Neural cell (in vitro differentiated cells): ENCODE results near the gene CHDH.

ENCODE experiments used
- EP300 ChIP-seq: fragments of 450-650 bp; conservative IDR thresholded peaks from 2 replicates; pipeline ENCODE4 v1.6.1; 2014; ENCODE audit warnings: antibody characterized with exemption, mild to moderate bottlenecking, moderate library complexity; ENCODE audit not compliant: poor library complexity, severe bottlenecking
- SMC3 ChIP-seq: fragments of 450-650 bp; conservative IDR thresholded peaks from 2 replicates; pipeline ENCODE4 v1.6.1; 2014; ENCODE audit warnings: antibody characterized with exemption, mild to moderate bottlenecking, moderate library complexity; ENCODE audit not compliant: poor library complexity
- TF ChIP-seq, protein P1 (sequence below): fragments of 450-650 bp; IDR thresholded peaks from 2 replicates; pipeline ENCODE4 v1.5.1; 2014; ENCODE audit warnings: antibody characterized with exemption, mild to moderate bottlenecking, moderate library complexity; ENCODE audit not compliant: poor library complexity, severe bottlenecking

DNA sequence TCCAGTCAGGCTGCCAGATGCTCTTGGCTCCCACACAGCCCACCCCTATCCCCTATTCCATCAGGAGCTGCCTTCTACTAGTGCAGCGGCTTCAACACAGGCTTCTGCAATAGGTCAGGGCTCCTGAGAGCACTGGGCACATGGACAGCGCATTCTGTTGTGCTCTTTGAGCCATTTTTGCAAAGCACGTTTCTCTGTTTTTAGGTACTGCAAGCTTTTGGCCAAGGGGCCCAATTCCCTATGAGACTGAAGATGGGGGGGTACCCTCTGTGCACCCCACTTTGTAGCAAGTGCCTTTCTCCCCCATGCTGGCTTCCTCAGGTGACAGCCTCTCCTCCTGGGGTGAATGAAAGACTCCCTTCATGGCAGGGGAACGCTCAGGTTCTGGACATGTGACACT lies 31.2 kb downstream of the CHDH start:
- TF ChIP-seq, protein P1, sequence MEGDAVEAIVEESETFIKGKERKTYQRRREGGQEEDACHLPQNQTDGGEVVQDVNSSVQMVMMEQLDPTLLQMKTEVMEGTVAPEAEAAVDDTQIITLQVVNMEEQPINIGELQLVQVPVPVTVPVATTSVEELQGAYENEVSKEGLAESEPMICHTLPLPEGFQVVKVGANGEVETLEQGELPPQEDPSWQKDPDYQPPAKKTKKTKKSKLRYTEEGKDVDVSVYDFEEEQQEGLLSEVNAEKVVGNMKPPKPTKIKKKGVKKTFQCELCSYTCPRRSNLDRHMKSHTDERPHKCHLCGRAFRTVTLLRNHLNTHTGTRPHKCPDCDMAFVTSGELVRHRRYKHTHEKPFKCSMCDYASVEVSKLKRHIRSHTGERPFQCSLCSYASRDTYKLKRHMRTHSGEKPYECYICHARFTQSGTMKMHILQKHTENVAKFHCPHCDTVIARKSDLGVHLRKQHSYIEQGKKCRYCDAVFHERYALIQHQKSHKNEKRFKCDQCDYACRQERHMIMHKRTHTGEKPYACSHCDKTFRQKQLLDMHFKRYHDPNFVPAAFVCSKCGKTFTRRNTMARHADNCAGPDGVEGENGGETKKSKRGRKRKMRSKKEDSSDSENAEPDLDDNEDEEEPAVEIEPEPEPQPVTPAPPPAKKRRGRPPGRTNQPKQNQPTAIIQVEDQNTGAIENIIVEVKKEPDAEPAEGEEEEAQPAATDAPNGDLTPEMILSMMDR = no peak
- no peak for TF ChIP-seq SMC3
- no peak for TF ChIP-seq EP300
